ENCODE data around the gene RAB40A.

Gene RAB40A

GRCh38 chrX:103519389-103519788 lies at the start of gene RAB40A:
Gene RAB40A (minus strand): TSS chrX:103519489. CDS start chrX:103500756, 18,733 bp downstream.
- DNase-seq, result no peak

GRCh38 chrX:103565752-103566151 lies 46.5 kb upstream of the RAB40A start:
- no peak for DNase-seq

- no peak for DNase-seq
These were observed 45.9 kb upstream of the RAB40A start for GRCh38 chrX:103565197-103565596.

- DNase-seq, result no peak
These were observed 43.5 kb upstream of the RAB40A start for GRCh38 chrX:103562801-103563200.

GRCh38 chrX:103560256-103560655 lies 41.0 kb upstream of the RAB40A start:
- DNase-seq, result no peak

- DNase-seq, result no peak
These were observed 37.8 kb upstream of the RAB40A start for GRCh38 chrX:103556963-103557612.

- peak; percentile 64 to 72 for DNase-seq
These were observed 35.6 kb upstream of the RAB40A start for GRCh38 chrX:103554687-103555424.

- no peak for DNase-seq
These were observed 32.9 kb upstream of the RAB40A start for GRCh38 chrX:103552236-103552635.

- no peak for DNase-seq
These were observed 31.2 kb upstream of the RAB40A start for GRCh38 chrX:103550415-103551051.

- no peak for DNase-seq
These were observed 30.6 kb upstream of the RAB40A start for GRCh38 chrX:103549916-103550315.

- no peak for DNase-seq
These were observed 20.9 kb upstream of the RAB40A start for GRCh38 chrX:103540145-103540544.

GRCh38 chrX:103539695-103540094 lies 20.4 kb upstream of the RAB40A start:
- DNase-seq, result no peak

GRCh38 chrX:103538728-103539127 lies 19.4 kb upstream of the RAB40A start:
- DNase-seq, result no peak

- no peak for DNase-seq
These were observed 18.6 kb upstream of the RAB40A start for GRCh38 chrX:103537871-103538387.

GRCh38 chrX:103536732-103537131 lies 17.4 kb upstream of the RAB40A start:
- no peak for DNase-seq

- DNase-seq, result no peak
These were observed 16.8 kb upstream of the RAB40A start for GRCh38 chrX:103536071-103536470.

- DNase-seq, result no peak
These were observed 15.9 kb upstream of the RAB40A start for GRCh38 chrX:103535206-103535605.

- peak; percentile 76 to 77 for DNase-seq
These were observed 14.4 kb upstream of the RAB40A start for GRCh38 chrX:103533511-103534216.

- DNase-seq, result no peak
These were observed 11.7 kb upstream of the RAB40A start for GRCh38 chrX:103531002-103531401.

- no peak for DNase-seq
These were observed 11.3 kb upstream of the RAB40A start for GRCh38 chrX:103530545-103530944.

GRCh38 chrX:103529550-103529949 lies 10.3 kb upstream of the RAB40A start:
- no peak for DNase-seq

GRCh38 chrX:103524747-103525146 lies 5.5 kb upstream of the RAB40A start:
- no peak for DNase-seq

- no peak for DNase-seq
These were observed 4.3 kb upstream of the RAB40A start for GRCh38 chrX:103523605-103524004.

Measured in activated CD4-positive, alpha-beta T cell treated with anti-CD3 and anti-CD28 coated beads, Interleukin-2, amount 50 U/mL, for 48 hours (primary cell).